Retinal pigment epithelial cell (primary cell): ENCODE measurements around the gene C10orf88.
"Not testable (repeated sequence)": the region's sequence is repeated elsewhere in the genome, so short reads cannot be mapped to it uniquely, and the experiment has no call there.

Experiments
- DNase-seq: peaks from one replicate; pipeline ENCODE4 v3.0.0-alpha.2; 2010; ENCODE audit warnings: low read depth
- H3K4me3 ChIP-seq: 2 replicates; pipeline ENCODE4 v1.5.1; 2011; ENCODE audit warnings: mild to moderate bottlenecking, low read length, control low read depth, moderate library complexity
- CTCF ChIP-seq: conservative IDR thresholded peaks from 2 replicates; pipeline ENCODE4 v1.5.1; 2011; ENCODE audit warnings: low read depth, low read length, control low read depth, inconsistent platforms

C10orf88 gene

GRCh38 chr10:122931088-122931906, 22.7 kb downstream of the C10orf88 start:
- H3K4me3 ChIP-seq: no peak overlapping the region
- DNase-seq: no peak
- TF ChIP-seq CTCF: no peak

GRCh38 chr10:122930140-122930539, 23.9 kb downstream of the C10orf88 start:
- no peak overlapping the region for H3K4me3 ChIP-seq
- DNase-seq: no peak
- TF ChIP-seq CTCF: no peak

- no peak overlapping the region for H3K4me3 ChIP-seq
- no peak for TF ChIP-seq CTCF
- DNase-seq: no peak
Observed at GRCh38 chr10:122915700-122916099, 38.3 kb downstream of the C10orf88 start.

GRCh38 chr10:122911889-122912484, 42.0 kb downstream of the C10orf88 start:
- H3K4me3 ChIP-seq: no peak overlapping the region
- peak; percentile 22 for DNase-seq
- no peak for TF ChIP-seq CTCF

- no peak for TF ChIP-seq CTCF
- H3K4me3 ChIP-seq: no peak within 1 kb of the TSS
- DNase-seq: no peak
Observed at GRCh38 chr10:122910310-122910709, 43.7 kb downstream of the C10orf88 start, which contains the start of gene FAM24A. Gene FAM24A, plus strand, starts transcription at chr10:122910610. Its CDS starts 1,025 bp downstream, at chr10:122911635.

GRCh38 chr10:122903861-122904260, 50.2 kb downstream of the C10orf88 start:
- not testable (repeated sequence) for H3K4me3 ChIP-seq, DNase-seq

GRCh38 chr10:122894261-122894944, 59.6 kb downstream of the C10orf88 start:
- DNase-seq: no peak
- no peak for TF ChIP-seq CTCF
- no peak overlapping the region for H3K4me3 ChIP-seq
